Stimulated activated CD8-positive, alpha-beta memory T cell treated with anti-CD3 and anti-CD28 coated beads, Interleukin-7, amount 100 ng/mL, for 48 hours (primary cell): Measurements from ENCODE around the gene TNFRSF21.
"Not testable (repeated sequence)": the region's sequence is repeated elsewhere in the genome, so short reads cannot be mapped to it uniquely, and the experiment has no call there.

Experiments
- DNase-seq, 2 donors: peaks; one replicate each; pipeline ENCODE4 v3.0.0-alpha.2; 2020; ENCODE audit warnings: low read depth in 1 of 2; ENCODE audit errors: extremely low read depth in 1 of 2

Gene TNFRSF21

GRCh38 chr6:47290124-47290834 lies 19.4 kb downstream of the TNFRSF21 start:
- no peak for DNase-seq

GRCh38 chr6:47288267-47289090 lies 21.2 kb downstream of the TNFRSF21 start:
- no peak for DNase-seq

- DNase-seq, result no peak
Measured at GRCh38 chr6:47286301-47286700, 23.4 kb downstream of the TNFRSF21 start.

GRCh38 chr6:47283993-47284392 lies 25.7 kb downstream of the TNFRSF21 start:
- no peak for DNase-seq

GRCh38 chr6:47278545-47278944 lies 31.2 kb downstream of the TNFRSF21 start:
- DNase-seq, result no peak

GRCh38 chr6:47277702-47278101 lies 32.0 kb downstream of the TNFRSF21 start:
- no peak for DNase-seq

GRCh38 chr6:47276377-47276776 lies 33.3 kb downstream of the TNFRSF21 start:
- DNase-seq, result no peak

- DNase-seq, result no peak
Measured at GRCh38 chr6:47275640-47276039, 34.1 kb downstream of the TNFRSF21 start.

GRCh38 chr6:47275132-47275531 lies 34.6 kb downstream of the TNFRSF21 start:
- not testable (repeated sequence) for DNase-seq

GRCh38 chr6:47268572-47269187 lies 41.0 kb downstream of the TNFRSF21 start:
- no peak for DNase-seq

- no peak for DNase-seq
Measured at GRCh38 chr6:47267301-47267700, 42.4 kb downstream of the TNFRSF21 start.

- DNase-seq, result no peak
Measured at GRCh38 chr6:47265971-47266370, 43.7 kb downstream of the TNFRSF21 start.

GRCh38 chr6:47264775-47265184 lies 44.9 kb downstream of the TNFRSF21 start:
- DNase-seq, result no peak

GRCh38 chr6:47263268-47263667 lies 46.4 kb downstream of the TNFRSF21 start:
- no peak for DNase-seq

GRCh38 chr6:47262231-47262630 lies 47.5 kb downstream of the TNFRSF21 start:
- no peak for DNase-seq

GRCh38 chr6:47261191-47261590 lies 48.5 kb downstream of the TNFRSF21 start:
- no peak for DNase-seq

GRCh38 chr6:47260021-47260420 lies 49.7 kb downstream of the TNFRSF21 start:
- DNase-seq, result no peak

GRCh38 chr6:47258724-47259347 lies 50.9 kb downstream of the TNFRSF21 start:
- no peak for DNase-seq

GRCh38 chr6:47256981-47257730 lies 52.5 kb downstream of the TNFRSF21 start:
- no peak for DNase-seq

GRCh38 chr6:47256361-47256760 lies 53.3 kb downstream of the TNFRSF21 start:
- DNase-seq, result no peak

- no peak for DNase-seq
Measured at GRCh38 chr6:47254906-47255305, 54.8 kb downstream of the TNFRSF21 start.
